B cell (primary cell): ENCODE results near the gene SRGAP2. TPM values are rescaled to one million over a fixed set of nuclear protein-coding genes. Genes with fewer than 3 reads are reported as not detected.
"Not testable (repeated sequence)": the region's sequence is repeated elsewhere in the genome, so short reads cannot be mapped to it uniquely, and the experiment has no call there.

ENCODE experiments used
- ATAC-seq: fragments of 200-7000 bp; cut with Tn5 transposase; one replicate; pipeline ENCODE4 v1.10.0; 2021; ENCODE audit warnings: low read depth, mild to moderate bottlenecking, moderate number of reproducible peaks, moderate library complexity
- CTCF ChIA-PET: fragments of 350-600 bp; sonication (Branson Sonifier 250); formaldehyde crosslinking; loops from one replicate; lab custom pipeline; 2021; ENCODE audit warnings: antibody characterized with exemption, inconsistent platforms; lab: Charles Lee
- POLR2A ChIA-PET: fragments of 350-600 bp; sonication (Branson Sonifier 250); formaldehyde crosslinking; loops from one replicate; lab custom pipeline; 2021; ENCODE audit warnings: antibody characterized with exemption; lab: Charles Lee
- DNase-seq: peaks from one replicate; pipeline ENCODE4 v3.0.0; 2013
- H2AFZ ChIP-seq: 2 replicates; pipeline ENCODE4 v1.6.1; 2012; ENCODE audit warnings: mild to moderate bottlenecking, low read depth, low read length; ENCODE audit not compliant: insufficient read depth, poor library complexity, severe bottlenecking
- H3K27ac ChIP-seq, 2 donors: 1 replicate in 1 of 2; 2 replicates in 1 of 2; pipeline ENCODE4 v1.5.1; 2012 to 2013; ENCODE audit warnings: low read length in 2 of 2, mild to moderate bottlenecking in 2 of 2, moderate library complexity in 1 of 2
- H3K27me3 ChIP-seq, 4 experiments: fragments of 200-600 bp in 1 of 4; sonication (generic) in 1 of 4; replicated peaks in 1 of 4; 1 replicate in 2 of 4; 2 replicates in 2 of 4; pipeline versions ENCODE4 v1.6.1 to v1.7.0; 2013 to 2016; ENCODE audit warnings: low read length in 3 of 4, mild to moderate bottlenecking in 2 of 4, mixed read lengths in 1 of 4, moderate library complexity in 1 of 4; ENCODE audit not compliant: insufficient read depth in 4 of 4, control insufficient read depth in 3 of 4; ENCODE audit errors: control extremely low read depth in 1 of 4
- H3K36me3 ChIP-seq, 2 experiments: replicated peaks in 1 of 2; 1 replicate in 1 of 2; 2 replicates in 1 of 2; pipeline versions ENCODE4 v1.6.1 to v1.7.1; 2013; ENCODE audit warnings: low read length in 1 of 2; ENCODE audit not compliant: insufficient read depth in 2 of 2, control insufficient read depth in 1 of 2; ENCODE audit errors: control extremely low read depth in 1 of 2, extremely low read depth in 1 of 2
- H3K4me1 ChIP-seq, 2 donors: fragments of 200-600 bp in 1 of 2; sonication (generic) in 1 of 2; 1 replicate in 1 of 2; 2 replicates in 1 of 2; pipeline versions ENCODE4 v1.5.1 to v1.6.1; 2013 to 2017; ENCODE audit warnings: low read length in 2 of 2; ENCODE audit not compliant: control insufficient read depth in 2 of 2, insufficient read depth in 2 of 2
- H3K4me2 ChIP-seq: replicated peaks from 2 replicates; pipeline ENCODE3; 2012; ENCODE audit warnings: mild to moderate bottlenecking, low read depth, low read length; ENCODE audit not compliant: poor library complexity, severe bottlenecking
- H3K4me3 ChIP-seq, 5 experiments: fragments of 200-600 bp in 1 of 5; sonication (generic) in 1 of 5; 1 replicate in 3 of 5; 2 replicates in 2 of 5; pipeline versions ENCODE4 v1.5.1 to v1.7.0; 2011 to 2016; ENCODE audit warnings: low read length in 4 of 5, mild to moderate bottlenecking in 4 of 5, low read depth in 2 of 5, control low read depth in 1 of 5, moderate library complexity in 1 of 5; ENCODE audit not compliant: insufficient read depth in 1 of 5; ENCODE audit errors: control extremely low read depth in 1 of 5, extremely low read depth in 1 of 5
- H3K79me2 ChIP-seq: fragments of 200-600 bp; sonication (generic); one replicate; pipeline ENCODE4 v1.6.0; 2016; ENCODE audit warnings: low read length; ENCODE audit not compliant: control insufficient read depth, insufficient read depth
- H3K9ac ChIP-seq: fragments of 200-600 bp; sonication (generic); 2 replicates; pipeline ENCODE4 v1.6.1; 2017; ENCODE audit warnings: mild to moderate bottlenecking, low read length, moderate library complexity
- H3K9me3 ChIP-seq, 3 donors: one replicate each; pipeline versions ENCODE4 v1.6.1 to v1.7.1; 2013; ENCODE audit warnings: low read length in 2 of 3; ENCODE audit not compliant: control insufficient read depth in 2 of 3, insufficient read depth in 1 of 3; ENCODE audit errors: control extremely low read depth in 1 of 3
- H4K20me1 ChIP-seq: 2 replicates; pipeline ENCODE4 v1.6.0; 2012; ENCODE audit warnings: mild to moderate bottlenecking, low read length; ENCODE audit not compliant: insufficient read depth, control insufficient read depth, poor library complexity, severe bottlenecking
- H3K27ac Mint-ChIP-seq: one replicate; pipeline ENCODE4 v1.8.0; 2021; ENCODE audit warnings: mixed read lengths
- H3K27me3 Mint-ChIP-seq: one replicate; pipeline ENCODE4 v1.8.0; 2021; ENCODE audit warnings: mixed read lengths
- H3K4me1 Mint-ChIP-seq: one replicate; pipeline ENCODE4 v1.8.0; 2021; ENCODE audit warnings: mixed read lengths
- H3K4me3 Mint-ChIP-seq: one replicate; pipeline ENCODE4 v1.8.0; 2021; ENCODE audit warnings: mixed read lengths
- H3K9me3 Mint-ChIP-seq: one replicate; pipeline ENCODE4 v1.8.0; 2022; ENCODE audit warnings: mixed read lengths; ENCODE audit not compliant: insufficient read depth
- WGBS: methylation state at CpG from one replicate; pipeline ENCODE4 v1.1.5; 2013; ENCODE audit warnings: missing lambda C conversion rate; ENCODE audit not compliant: insufficient coverage; 5-methylcytosine and 5-hydroxymethylcytosine counted together
- intact Hi-C: fragments of 100-400 bp; cut with micrococcal nuclease; formaldehyde crosslinking; loops from one replicate; pipeline ENCODE4 v1.10.0; 2022
- polyA plus RNA-seq: library from polyadenylated mRNA; depleted of rRNA; stranded (reverse); fragments of >200 nt; gene quantifications from 2 replicates; pipeline ENCODE4 v1.2.3, GENCODE V29; 2012
- total RNA-seq, 2 donors: library from RNA; stranded (reverse); fragments of 120-200 nt in 1 of 2; gene quantifications; 1 replicate in 1 of 2; 2 replicates in 1 of 2; pipeline versions ENCODE4 v1.2.3 to v1.2.4, GENCODE V29; 2013 to 2022

The SRGAP2 gene
- total and polyA plus RNA-seq, 2 donors (not counting 1 experiment from before 2014, with no cell fraction given), result 28.9 to 88.5 TPM

GRCh38 chr1:206205569-206205968 is 2.2 kb downstream of the SRGAP2 start:
- H3K27ac ChIP-seq, DNase-seq, H3K4me1 Mint-ChIP-seq, POLR2A ChIA-PET, intact Hi-C loops, H3K4me2 ChIP-seq, H3K27me3 ChIP-seq, ATAC-seq, H3K27me3 Mint-ChIP-seq, H3K4me1 ChIP-seq, CTCF ChIA-PET, H3K79me2 ChIP-seq, H3K9me3 Mint-ChIP-seq, H3K36me3 ChIP-seq, H3K9me3 ChIP-seq, H2AFZ ChIP-seq, H3K9ac ChIP-seq, H3K27ac Mint-ChIP-seq, H3K4me3 ChIP-seq, H3K4me3 Mint-ChIP-seq, H4K20me1 ChIP-seq: not testable (repeated sequence)
- no CpG with 5 or more reads among the region's 31 CpGs for WGBS

DNA sequence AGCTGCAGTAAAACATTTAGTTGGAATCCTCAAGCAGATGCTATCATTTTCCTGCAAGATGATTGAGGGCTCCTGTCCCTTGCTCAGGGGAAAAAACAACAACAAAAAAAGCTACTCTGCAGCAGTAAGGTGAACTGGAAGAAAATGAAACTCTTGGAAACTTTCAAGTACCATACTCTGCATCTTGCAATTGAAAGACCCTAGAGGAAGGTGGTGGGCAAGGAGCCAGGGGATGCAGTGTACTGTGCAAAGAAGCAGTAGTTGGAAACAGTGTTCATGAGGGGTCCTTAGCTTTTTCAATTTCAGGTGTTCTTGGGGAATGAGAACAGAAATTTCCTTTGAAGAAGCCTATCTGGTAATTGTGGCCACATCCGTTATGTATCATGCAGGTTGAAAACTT is 7.5 kb downstream of the SRGAP2 start:
- H3K9me3 ChIP-seq, H3K9me3 Mint-ChIP-seq, DNase-seq, H3K9ac ChIP-seq, H3K4me3 Mint-ChIP-seq, H3K79me2 ChIP-seq, H3K4me2 ChIP-seq, H3K27ac Mint-ChIP-seq, H3K27me3 Mint-ChIP-seq, H3K27ac ChIP-seq, H4K20me1 ChIP-seq, CTCF ChIA-PET, H3K4me3 ChIP-seq, H3K36me3 ChIP-seq, H3K4me1 Mint-ChIP-seq, H3K4me1 ChIP-seq, H3K27me3 ChIP-seq, ATAC-seq, H2AFZ ChIP-seq, intact Hi-C loops: not testable (repeated sequence)
- POLR2A ChIA-PET, result interaction anchor here (0.6 kb wide), 1 partner anchor 643 kb away, joined by 4 read pairs; no protein-coding TSS in a partner anchor
- no CpG with 5 or more reads among the region's 1 CpG for WGBS

- H3K36me3 ChIP-seq, H3K79me2 ChIP-seq, DNase-seq, H3K9ac ChIP-seq, H3K4me3 Mint-ChIP-seq, H3K9me3 ChIP-seq, POLR2A ChIA-PET, H3K4me1 Mint-ChIP-seq, ATAC-seq, H3K27me3 Mint-ChIP-seq, H3K9me3 Mint-ChIP-seq, H3K4me3 ChIP-seq, H3K27ac ChIP-seq, H3K4me2 ChIP-seq, intact Hi-C loops, H4K20me1 ChIP-seq, H3K4me1 ChIP-seq, H3K27me3 ChIP-seq, H2AFZ ChIP-seq, H3K27ac Mint-ChIP-seq, CTCF ChIA-PET: not testable (repeated sequence)
- WGBS, result no CpG with 5 or more reads among the region's 7 CpGs
These were observed 12.5 kb downstream of the SRGAP2 start for GRCh38 chr1:206215600-206216392.

DNA sequence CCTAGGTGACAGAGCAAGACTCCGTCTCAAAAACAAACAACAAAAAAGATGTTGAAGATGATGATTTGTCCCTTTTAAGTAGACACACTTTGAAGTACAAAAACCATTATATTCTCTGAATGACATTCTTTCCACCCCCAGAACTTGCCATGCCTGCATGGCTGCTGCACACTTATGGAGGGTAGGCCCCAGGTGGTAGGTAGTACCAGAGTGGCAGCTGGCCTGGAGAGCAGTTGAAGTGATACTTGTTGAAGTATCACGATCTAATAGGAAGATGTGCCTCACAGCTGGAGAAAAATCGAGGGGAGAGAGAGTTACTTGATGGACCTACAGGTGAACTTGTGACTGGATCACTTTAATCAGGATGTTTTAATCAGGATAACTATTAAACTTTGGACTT is 14.9 kb downstream of the SRGAP2 start:
- H2AFZ ChIP-seq, H3K9me3 ChIP-seq, H4K20me1 ChIP-seq, DNase-seq, H3K4me3 ChIP-seq, POLR2A ChIA-PET, H3K27me3 Mint-ChIP-seq, H3K4me3 Mint-ChIP-seq, H3K27ac ChIP-seq, H3K9me3 Mint-ChIP-seq, H3K36me3 ChIP-seq, H3K4me2 ChIP-seq, H3K27me3 ChIP-seq, H3K4me1 ChIP-seq, H3K9ac ChIP-seq, intact Hi-C loops, H3K4me1 Mint-ChIP-seq, H3K79me2 ChIP-seq, CTCF ChIA-PET, H3K27ac Mint-ChIP-seq: not testable (repeated sequence)
- ATAC-seq, result peak; percentile 7
- no CpG with 5 or more reads among the region's 3 CpGs for WGBS
